ENCODE data around the gene C9orf50. TPM values are rescaled to one million over a fixed set of nuclear protein-coding genes. Genes with fewer than 3 reads are reported as not detected.
A peak's percentile ranks its signal among the peaks of the same experiment; 100 is the strongest.

Gene C9orf50
- total RNA-seq, 4 donors from 2014 or later, result not detected

GRCh38 chr9:129644365-129644764 is 23.5 kb upstream of the C9orf50 start:
- peak overlapping the region; percentile 62 to 78 (median 66) for H3K27ac ChIP-seq

GRCh38 chr9:129643706-129644105 is 22.8 kb upstream of the C9orf50 start:
- intact Hi-C loops (cut with DNase I), result loop anchor here (10.0 kb wide), 1 partner anchor 91 kb away; no protein-coding TSS in a partner anchor
- no peak for DNase-seq
- no peak overlapping the region for H3K4me3 ChIP-seq
- TF ChIP-seq CTCF (IDR thresholded peaks at IDR 0.05), result no peak
- no peak for TF ChIP-seq POLR2A (IDR thresholded peaks at IDR 0.05)
- peaks cover 0 to 12% (median 0%) of the 10 kb centered on the region in 3 donors for H3K36me3 ChIP-seq
- no peaks in the 10 kb centered on the region for H3K9me3 ChIP-seq
- 60 to 66% methylated on average over 9 to 10 of the region's 10 CpGs for WGBS, 2 donors
- peak overlapping the region in 3 of 4 donors; percentile 62 to 78 (median 66) for H3K27ac ChIP-seq
- no peaks in the 10 kb centered on the region for H3K27me3 ChIP-seq
- peaks cover 18 to 68% (median 43%) of the 10 kb centered on the region in 3 donors for H3K4me1 ChIP-seq

More at GRCh38 chr9:129644365-129644764, 23.5 kb upstream of the C9orf50 start:
- TF ChIP-seq CTCF (IDR thresholded peaks at IDR 0.05), result no peak
- TF ChIP-seq POLR2A (IDR thresholded peaks at IDR 0.05), result no peak
- intact Hi-C loops (cut with DNase I), result loop anchor here (10.0 kb wide), 1 partner anchor 90 kb away; no protein-coding TSS in a partner anchor
- H3K27me3 ChIP-seq, result no peaks in the 10 kb centered on the region
- 26 to 44% methylated on average over 6 to 7 of the region's 11 CpGs for WGBS, 2 donors
- H3K4me1 ChIP-seq, result peaks cover 18 to 70% (median 43%) of the 10 kb centered on the region in 3 donors
- DNase-seq, result no peak
- peaks cover 0 to 5% (median 0%) of the 10 kb centered on the region in 3 donors for H3K36me3 ChIP-seq
- no peak overlapping the region for H3K4me3 ChIP-seq
- H3K9me3 ChIP-seq, result no peaks in the 10 kb centered on the region

- Histone ChIP-seq H3K9me3 (no peaks in the 10 kb centered on the region), H3K36me3 (peaks cover 9 to 29% (median 15%) of the 10 kb centered on the region in 3 donors), H3K27ac (peak within 1 kb of the TSS; percentile 80 to 93 (median 88)), H3K4me1 (peaks cover 18 to 70% (median 43%) of the 10 kb centered on the region in 3 donors), H3K27me3 (no peaks in the 10 kb centered on the region), H3K4me3 (peak within 1 kb of the TSS; percentile 88 to 99 (median 94))
- DNase-seq, result peak; percentile 65
- 0% methylated on average over 2 of the region's 93 CpGs; no CpG with 5 or more reads in 1 of the 2 donors for WGBS, 2 donors
- intact Hi-C loops (cut with DNase I), result loop anchor here (10.0 kb wide), 1 partner anchor 93 kb away; no protein-coding TSS in a partner anchor
- TF ChIP-seq CTCF (IDR thresholded peaks at IDR 0.05), result peak; percentile 98 to 100 (median 100)
- peak in 3 of 4 donors; percentile 33 to 81 (median 78) for TF ChIP-seq POLR2A (IDR thresholded peaks at IDR 0.05)
Measured at GRCh38 chr9:129641750-129642585, 21.1 kb upstream of the C9orf50 start, which contains the start of gene ASB6. TSS of gene ASB6 (minus strand) at chr9:129642151. CDS start at chr9:129641999, 152 bp downstream.

- intact Hi-C loops (cut with DNase I), result loop anchor here (10.0 kb wide), 1 partner anchor 94 kb away; no protein-coding TSS in a partner anchor
- TF ChIP-seq CTCF (IDR thresholded peaks at IDR 0.05), result no peak
- TF ChIP-seq POLR2A (IDR thresholded peaks at IDR 0.05), result no peak
- Histone ChIP-seq H3K27me3 (no peaks in the 10 kb centered on the region), H3K36me3 (peaks cover 14 to 38% (median 21%) of the 10 kb centered on the region in 3 donors), H3K4me3 (peak overlapping the region; percentile 88 to 99 (median 94)), H3K9me3 (no peaks in the 10 kb centered on the region), H3K27ac (peak overlapping the region; percentile 80 to 93 (median 88)), H3K4me1 (peaks cover 18 to 72% (median 43%) of the 10 kb centered on the region in 3 donors)
- no peak for DNase-seq
- 9 to 19% methylated on average over 15 to 27 of the region's 44 CpGs for WGBS, 2 donors
Measured at GRCh38 chr9:129640871-129641749, 20.2 kb upstream of the C9orf50 start.
